Natural killer cell (primary cell): Measurements from ENCODE around the gene KRT6C. TPM values are rescaled to one million over a fixed set of nuclear protein-coding genes. Genes with fewer than 3 reads are reported as not detected.

Experiments
- ATAC-seq, 3 donors: fragments of 150-1000 bp in 2 of 3; fragments of 200-7000 bp in 1 of 3; cut with Tn5 transposase; 1 replicate in 1 of 3; 2 replicates in 2 of 3; pipeline ENCODE4 v1.10.0; 2021; ENCODE audit warnings: mild to moderate bottlenecking in 2 of 3, moderate library complexity in 2 of 3
- DNase-seq, 2 donors: peaks; one replicate each; pipeline versions ENCODE4 v3.0.0 to v3.0.0-alpha.2; 2013 to 2021; ENCODE audit warnings: mixed read lengths in 1 of 2
- H3K27ac ChIP-seq: one replicate; pipeline ENCODE4 v1.5.1; 2013; ENCODE audit warnings: mild to moderate bottlenecking, low read length
- H3K27me3 ChIP-seq: one replicate; pipeline ENCODE4 v1.6.1; 2013; ENCODE audit warnings: low read length; ENCODE audit not compliant: control insufficient read depth, insufficient read depth
- H3K36me3 ChIP-seq: one replicate; pipeline ENCODE4 v1.6.1; 2013; ENCODE audit warnings: low read length; ENCODE audit not compliant: control insufficient read depth, insufficient read depth
- H3K4me1 ChIP-seq: one replicate; pipeline ENCODE4 v1.6.1; 2013; ENCODE audit warnings: low read length; ENCODE audit not compliant: control insufficient read depth, insufficient read depth
- H3K4me3 ChIP-seq: one replicate; pipeline ENCODE4 v1.5.1; 2013; ENCODE audit warnings: low read length
- H3K9me3 ChIP-seq: one replicate; pipeline ENCODE4 v1.6.1; 2013; ENCODE audit warnings: low read length; ENCODE audit not compliant: control insufficient read depth, insufficient read depth
- H3K27ac Mint-ChIP-seq, 2 donors: one replicate each; pipeline ENCODE4 v1.8.0; 2022; ENCODE audit warnings: mild to moderate bottlenecking in 2 of 2, mixed read lengths in 2 of 2, moderate library complexity in 1 of 2
- H3K27me3 Mint-ChIP-seq, 2 donors: one replicate each; pipeline ENCODE4 v1.8.0; 2022; ENCODE audit warnings: low read depth in 2 of 2, mixed read lengths in 2 of 2
- H3K36me3 Mint-ChIP-seq: one replicate; pipeline ENCODE4 v1.8.0; 2022; ENCODE audit warnings: mixed read lengths
- H3K4me1 Mint-ChIP-seq, 2 donors: one replicate each; pipeline ENCODE4 v1.8.0; 2022; ENCODE audit warnings: mixed read lengths in 2 of 2
- H3K4me3 Mint-ChIP-seq: one replicate; pipeline ENCODE4 v1.8.0; 2022; ENCODE audit warnings: mild to moderate bottlenecking, moderate library complexity, mixed read lengths
- H3K9me3 Mint-ChIP-seq, 2 donors: one replicate each; pipeline ENCODE4 v1.8.0; 2022; ENCODE audit warnings: mixed read lengths in 2 of 2
- CTCF ChIP-seq: fragments of 200-600 bp; IDR thresholded peaks from one replicate; pipeline ENCODE4 v1.8.0; 2022; ENCODE audit warnings: antibody characterized with exemption
- WGBS: methylation state at CpG from one replicate; pipeline ENCODE4 v1.1.7; 2013; ENCODE audit warnings: missing lambda C conversion rate; ENCODE audit not compliant: insufficient coverage; 5-methylcytosine and 5-hydroxymethylcytosine counted together
- intact Hi-C: fragments of 100-400 bp; cut with micrococcal nuclease; formaldehyde crosslinking; loops from one replicate; pipeline ENCODE4 v1.14.2; 2022
- total RNA-seq, 4 donors: library from RNA; stranded (reverse); fragments of 120-200 nt in 1 of 4; gene quantifications; one replicate each; pipeline versions ENCODE4 v1.2.3 to v1.2.4, GENCODE V29; 2013 to 2022

Gene KRT6C
- total RNA-seq, 3 donors from 2014 or later (not counting 1 experiment from before 2014, with no cell fraction given) = not detected

- H3K4me1 Mint-ChIP-seq = no peaks in the 10 kb centered on the region
- intact Hi-C loops = no loop called here
- H3K4me3 ChIP-seq = no peak overlapping the region
- H3K4me1 ChIP-seq = no peaks in the 10 kb centered on the region
- DNase-seq (no peak), ATAC-seq (no peak)
- H3K27me3 Mint-ChIP-seq = peaks cover 35 to 38% of the 10 kb centered on the region in 2 donors
- no peak overlapping the region for H3K4me3 Mint-ChIP-seq
- H3K27me3 ChIP-seq = peaks cover 3% of the 10 kb centered on the region
- no peaks in the 10 kb centered on the region for H3K9me3 ChIP-seq
- H3K36me3 ChIP-seq = no peaks in the 10 kb centered on the region
- 75% methylated on average over 8 of the region's 8 CpGs for WGBS
- no peak for TF ChIP-seq CTCF
- no peaks in the 10 kb centered on the region for H3K36me3 Mint-ChIP-seq
- no peaks in the 10 kb centered on the region for H3K9me3 Mint-ChIP-seq
- H3K27ac Mint-ChIP-seq = no peak overlapping the region
- no peak overlapping the region for H3K27ac ChIP-seq
Observed at GRCh38 chr12:52439420-52439819, 34.2 kb downstream of the KRT6C start.

- Mint-ChIP-seq H3K4me1 (no peaks in the 10 kb centered on the region), H3K27me3 (peaks cover 35 to 38% of the 10 kb centered on the region in 2 donors), H3K27ac (no peak overlapping the region), H3K4me3 (no peak overlapping the region), H3K9me3 (no peaks in the 10 kb centered on the region), H3K36me3 (no peaks in the 10 kb centered on the region)
- no peaks in the 10 kb centered on the region for H3K36me3 ChIP-seq
- ATAC-seq = no peak
- TF ChIP-seq CTCF = no peak
- no peaks in the 10 kb centered on the region for H3K9me3 ChIP-seq
- H3K4me1 ChIP-seq = no peaks in the 10 kb centered on the region
- no peak overlapping the region for H3K4me3 ChIP-seq
- 83% methylated on average over 8 of the region's 8 CpGs for WGBS
- intact Hi-C loops = no loop called here
- H3K27me3 ChIP-seq = no peaks in the 10 kb centered on the region
- DNase-seq = no peak
- H3K27ac ChIP-seq = no peak overlapping the region
Observed at GRCh38 chr12:52438305-52439301, 35.0 kb downstream of the KRT6C start.

GRCh38 chr12:52437508-52437907 is 36.1 kb downstream of the KRT6C start:
- peaks cover 33 to 45% of the 10 kb centered on the region in 2 donors for H3K27me3 Mint-ChIP-seq
- intact Hi-C loops = no loop called here
- H3K27ac ChIP-seq = no peak overlapping the region
- ATAC-seq (no peak), DNase-seq (no peak)
- no peak for TF ChIP-seq CTCF
- no peak overlapping the region for H3K27ac Mint-ChIP-seq
- no peaks in the 10 kb centered on the region for H3K4me1 ChIP-seq
- H3K36me3 ChIP-seq = no peaks in the 10 kb centered on the region
- 77% methylated on average over 9 of the region's 9 CpGs for WGBS
- no peaks in the 10 kb centered on the region for H3K9me3 Mint-ChIP-seq
- no peak overlapping the region for H3K4me3 Mint-ChIP-seq
- H3K4me1 Mint-ChIP-seq = no peaks in the 10 kb centered on the region
- no peak overlapping the region for H3K4me3 ChIP-seq
- H3K36me3 Mint-ChIP-seq = no peaks in the 10 kb centered on the region
- no peaks in the 10 kb centered on the region for H3K9me3 ChIP-seq
- no peaks in the 10 kb centered on the region for H3K27me3 ChIP-seq
